K562 (cell line): ENCODE data around the gene EYA2. TPM values are rescaled to one million over a fixed set of nuclear protein-coding genes. Genes with fewer than 3 reads are reported as not detected.

ENCODE experiments used
- ATAC-seq: fragments of 200-7000 bp; cut with Tn5 transposase; 3 replicates; pipeline ENCODE4 v1.9.1; 2020; ENCODE audit warnings: moderate library complexity
- BruUV-seq: library from RNA; stranded (reverse); fragments of 400-500 nt; replicated peaks from 2 replicates; lab custom pipeline; 2021; lab: Mats Ljungman, UMichigan
- CTCF ChIA-PET: fragments of 300-600 bp; formaldehyde crosslinking; extraction: SDS; loops from one replicate; lab custom pipeline; 2021; ENCODE audit warnings: low intra/inter-chr PET ratio; lab: Yijun Ruan, JAX
- POLR2A ChIA-PET: fragments of 300-600, 350-650 bp; sonication (Branson Sonifier 250); formaldehyde crosslinking; extraction: SDS; loops from one replicate; lab custom pipeline; 2021; ENCODE audit warnings: antibody characterized with exemption, inconsistent platforms; lab: Yijun Ruan, JAX
- DNase-seq, 4 experiments: peaks; one replicate each; pipeline versions ENCODE4 v3.0.0 to v3.0.0-alpha.2; 2011 to 2018; ENCODE audit warnings: low spot score in 3 of 4, mixed read lengths in 3 of 4; ENCODE audit errors: extremely low read depth in 1 of 4
- FAIRE-seq: peaks from 2 replicates; lab custom pipeline; 2011; peaks lifted over from hg19 to GRCh38; lab: Jason Lieb, UNC
- H2AFZ ChIP-seq: 2 replicates; pipeline ENCODE4 v1.6.0; 2011; ENCODE audit warnings: low read depth, low read length, control low read depth, inconsistent platforms
- H3K27ac ChIP-seq: fragments of 200-600 bp; 3 replicates; pipeline ENCODE4 v1.8.0; 2011; ENCODE audit warnings: low read depth, mild to moderate bottlenecking, control low read depth, inconsistent platforms, low read length, moderate library complexity, mixed read lengths; ENCODE audit errors: extremely low read depth
- H3K27me3 ChIP-seq, 2 experiments: fragments of 300-600 bp in 1 of 2; 2 replicates in 1 of 2; 3 replicates in 1 of 2; pipeline versions ENCODE4 v1.6.0 to v1.8.0; 2011; ENCODE audit warnings: inconsistent platforms in 2 of 2, low read length in 2 of 2, mild to moderate bottlenecking in 1 of 2, mixed read lengths in 1 of 2, moderate library complexity in 1 of 2; ENCODE audit not compliant: control insufficient read depth in 2 of 2, insufficient read depth in 2 of 2
- H3K36me3 ChIP-seq: fragments of 300-600 bp; 3 replicates; pipeline ENCODE4 v1.8.0; 2011; ENCODE audit warnings: mild to moderate bottlenecking, low read length, inconsistent platforms; ENCODE audit not compliant: control insufficient read depth, insufficient read depth
- H3K4me1 ChIP-seq, 2 experiments: fragments of 200-600 bp in 1 of 2; replicated peaks in 1 of 2; 2 replicates in 1 of 2; 3 replicates in 1 of 2; pipeline versions ENCODE4 v1.5.1 to v1.8.0; 2011; ENCODE audit warnings: inconsistent platforms in 2 of 2, low read length in 2 of 2, mild to moderate bottlenecking in 1 of 2, mixed read lengths in 1 of 2, moderate library complexity in 1 of 2; ENCODE audit not compliant: control insufficient read depth in 2 of 2, insufficient read depth in 2 of 2
- H3K4me2 ChIP-seq: 2 replicates; pipeline ENCODE4 v1.6.1; 2011; ENCODE audit warnings: low read length, control low read depth, inconsistent platforms, mixed read lengths; ENCODE audit not compliant: insufficient read depth
- H3K4me3 ChIP-seq: fragments of 200-600 bp; sonication (generic), shearing (Covaris generic); 2 replicates; pipeline ENCODE4 v1.5.1; 2016; ENCODE audit warnings: control low read depth, inconsistent platforms
- H3K79me2 ChIP-seq: fragments of 200-600 bp; 3 replicates; pipeline ENCODE4 v1.8.0; 2011; ENCODE audit warnings: low read length, inconsistent platforms; ENCODE audit not compliant: control insufficient read depth, insufficient read depth
- H3K9ac ChIP-seq, 2 experiments: 2 replicates each; pipeline versions ENCODE4 v1.6.0 to v1.6.1; 2011; ENCODE audit warnings: low read depth in 2 of 2, low read length in 2 of 2, control low read depth in 1 of 2, inconsistent platforms in 1 of 2, mild to moderate bottlenecking in 1 of 2, mixed read lengths in 1 of 2; ENCODE audit not compliant: insufficient read depth in 1 of 2
- H3K9me1 ChIP-seq: one replicate; pipeline ENCODE4 v1.6.0; 2011; ENCODE audit warnings: inconsistent platforms, mild to moderate bottlenecking, low read length, moderate library complexity; ENCODE audit not compliant: control insufficient read depth, insufficient read depth
- H3K9me3 ChIP-seq: replicated peaks from 2 replicates; pipeline ENCODE4 v1.5.1; 2011; ENCODE audit warnings: low read depth, low read length, inconsistent platforms; ENCODE audit not compliant: control insufficient read depth, insufficient read depth
- H4K20me1 ChIP-seq: replicated peaks from 2 replicates; pipeline ENCODE4 v1.6.1; 2011; ENCODE audit warnings: low read length, inconsistent platforms, mixed read lengths; ENCODE audit not compliant: control insufficient read depth, insufficient read depth
- BRF1 ChIP-seq: IDR thresholded peaks from 3 replicates; pipeline ENCODE4 v1.6.1; 2011; ENCODE audit warnings: borderline replicate concordance, mild to moderate bottlenecking; ENCODE audit not compliant: insufficient read length; ENCODE audit errors: extremely low read depth
- CBFB ChIP-seq: sonication (generic); formaldehyde crosslinking; IDR thresholded peaks from 2 replicates; pipeline ENCODE4 v1.4.0; 2020; ENCODE audit warnings: mild to moderate bottlenecking, missing genetic modification reagents
- CCNT2 ChIP-seq: IDR thresholded peaks from 2 replicates; pipeline ENCODE4 v1.6.1; 2011; ENCODE audit warnings: borderline replicate concordance, low read depth, mild to moderate bottlenecking, moderate library complexity, mixed read lengths, low read length; ENCODE audit not compliant: insufficient read length; ENCODE audit errors: extremely low read depth
- GTF2E2 ChIP-seq: fragments of 200-800 bp; sonication (Bioruptor generic); IDR thresholded peaks from 2 replicates; pipeline ENCODE4 v1.6.1; 2016; ENCODE audit warnings: missing genetic modification characterization, missing compliant biosample characterization
- MTA3 ChIP-seq: fragments of 450-650 bp; formaldehyde crosslinking; IDR thresholded peaks from 2 replicates; pipeline ENCODE4 v1.6.1; 2017; ENCODE audit warnings: mild to moderate bottlenecking, borderline replicate concordance
- POLR2A ChIP-seq: fragments of 450-650 bp; conservative IDR thresholded peaks from 2 replicates; pipeline ENCODE4 v1.6.1; 2016
- RAD51 ChIP-seq: fragments of 450-650 bp; IDR thresholded peaks from 2 replicates; pipeline ENCODE4 v1.7.1; 2016; ENCODE audit warnings: low read depth, mild to moderate bottlenecking, borderline replicate concordance
- RB1 ChIP-seq: fragments of 450-650 bp; IDR thresholded peaks from 2 replicates; pipeline ENCODE4 v1.6.1; 2017; ENCODE audit warnings: low read depth, mild to moderate bottlenecking
- RBM22 ChIP-seq: fragments of 200-400 bp; formaldehyde crosslinking; IDR thresholded peaks from 2 replicates; pipeline ENCODE4 v1.6.1; 2018; ENCODE audit warnings: low read length, low read depth; ENCODE audit not compliant: poor library complexity, severe bottlenecking
- ZBED1 ChIP-seq: IDR thresholded peaks from 2 replicates; pipeline ENCODE4 v1.6.1; 2014
- ZNF395 ChIP-seq: fragments of 200-800 bp; sonication (Bioruptor generic); IDR thresholded peaks from 2 replicates; pipeline ENCODE4 v1.6.1; 2017; ENCODE audit warnings: missing genetic modification characterization, missing compliant biosample characterization
- ZNF592 ChIP-seq: fragments of 450-650 bp; IDR thresholded peaks from 2 replicates; pipeline ENCODE4 v1.6.1; 2017; ENCODE audit warnings: antibody characterized with exemption, mild to moderate bottlenecking
- WGBS: fragments of 100-300 bp; shearing (Covaris generic); methylation state at CpG from one replicate; pipeline ENCODE4 v1.1.6; 2016; ENCODE audit warnings: low coverage, mixed read lengths; ENCODE audit not compliant: insufficient coverage; ENCODE audit errors: missing lambda C conversion rate; 5-methylcytosine and 5-hydroxymethylcytosine counted together
- in situ Hi-C: fragments of 300-500 bp; cut with MboI; formaldehyde crosslinking; loops from 4 replicates; pipeline ENCODE4 v1.15.0; 2018; ENCODE audit warnings: inconsistent platforms, mixed read lengths
- intact Hi-C: fragments of 100-400 bp; cut with micrococcal nuclease; formaldehyde crosslinking; loops from 2 replicates; pipeline ENCODE4 v1.14.2; 2022
- polyA plus RNA-seq, 8 experiments: library from polyadenylated mRNA; depleted of rRNA in 4 of 8; stranded (reverse) in 5 of 8; unstranded in 3 of 8; fragments of >200 nt; fragmentation: Nextera tagmentation in 2 of 8; fragmentation: Illumina TruSeq in 1 of 8; extraction: Ambion mirVana in 2 of 8; extraction: Trizol in 1 of 8; gene quantifications; 2 replicates each; pipeline versions ENCODE4 v1.2.1 to v1.2.3, GENCODE V29; 2011 to 2014; ENCODE audit warnings: inconsistent platforms in 1 of 8, missing spikeins in 1 of 8
- total RNA-seq, 7 experiments: library from RNA; depleted of rRNA in 6 of 7; stranded (reverse); fragments of >200 nt in 6 of 7; fragmentation: Illumina TruSeq in 2 of 7; extraction: Trizol in 2 of 7; gene quantifications; 2 replicates each; pipeline versions ENCODE4 v1.2.1 to v1.2.3, GENCODE V29; 2011 to 2021; ENCODE audit warnings: low replicate concordance in 1 of 7

The EYA2 gene
- total and polyA plus RNA-seq, 9 of the 15 experiments (the other 6 are each of a cell fraction or from before 2014, with no cell fraction given), result 0.03 TPM; not detected in 8

GRCh38 chr20:47043086-47043485 is 148.4 kb downstream of the EYA2 start:
- FAIRE-seq, result no peak
- TF ChIP-seq ZNF395 (CRISPR knock-in tag) (no peak), ZBED1 (no peak), BRF1 (no peak), MTA3 (no peak), ZNF592 (no peak), CCNT2 (no peak), POLR2A (no peak), GTF2E2 (no peak), RB1 (no peak), RAD51 (no peak), CBFB (no peak), RBM22 (no peak)
- Histone ChIP-seq H3K4me3 (no peak overlapping the region), H3K9ac (no peak overlapping the region), H2AFZ (no peak overlapping the region), H3K79me2 (no peaks in the 10 kb centered on the region), H3K9me3 (no peaks in the 10 kb centered on the region; the same call in 1 of the 2 replicates), H3K27ac (no peak overlapping the region), H3K4me1 (peaks cover 2 to 16% of the 10 kb centered on the region in 2 experiments; a peak in 4 of 5 replicates), H3K36me3 (no peaks in the 10 kb centered on the region), H3K4me2 (no peak overlapping the region), H3K9me1 (no peaks in the 10 kb centered on the region), H4K20me1 (no peaks in the 10 kb centered on the region), H3K27me3 (peaks cover 3 to 17% of the 10 kb centered on the region in 2 experiments; a peak in 2 of 5 replicates)
- no peak for ATAC-seq
- in situ Hi-C loops, result no loop called here
- WGBS, result 12% methylated on average over 2 of the region's 2 CpGs
- intact Hi-C loops, result no loop called here
- CTCF ChIA-PET, result no interaction called here
- POLR2A ChIA-PET, result interaction anchor here (0.6 kb wide), 1 partner anchor 755 kb away, joined by 3 read pairs; no protein-coding TSS in a partner anchor
- BruUV-seq, result no TSS peak
- DNase-seq, result no peak
